HG02623 (cell line): ENCODE results near the gene CCR7.
"Not testable (repeated sequence)": the region's sequence is repeated elsewhere in the genome, so short reads cannot be mapped to it uniquely, and the experiment has no call there.

Experiments
- ATAC-seq: cut with Tn5 transposase; IDR thresholded peaks from one replicate; pipeline ENCODE4 v1.9.1; 2021; ENCODE audit warnings: moderate library complexity; ENCODE audit not compliant: unreplicated experiment

Gene CCR7

GRCh38 chr17:40551879-40552768 is 13.1 kb downstream of the CCR7 start:
- ATAC-seq: no peak

- no peak for ATAC-seq
These were observed 14.0 kb downstream of the CCR7 start for GRCh38 chr17:40551091-40551878.

DNA sequence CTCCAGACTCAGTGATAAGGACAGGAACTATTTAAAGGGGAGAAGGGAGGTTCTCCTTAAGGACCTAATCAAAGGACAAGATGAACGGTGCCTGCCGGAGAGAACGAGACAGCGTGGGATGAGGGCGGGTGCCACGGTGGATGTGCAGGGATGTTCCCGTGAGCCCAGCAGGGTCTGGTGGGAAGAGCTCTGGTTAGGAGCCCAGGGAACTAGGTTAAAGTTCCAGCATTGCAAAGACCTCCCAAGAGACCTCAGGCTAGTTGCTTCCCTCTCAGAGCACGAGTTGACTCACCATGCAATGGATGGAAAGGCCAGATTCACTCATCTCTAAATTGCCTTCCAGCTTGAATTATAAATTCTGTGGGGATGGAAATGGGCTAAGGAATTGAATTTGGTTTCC is 14.7 kb downstream of the CCR7 start:
- ATAC-seq: no peak

- no peak for ATAC-seq
These were observed 16.1 kb downstream of the CCR7 start for GRCh38 chr17:40548982-40549685.

DNA sequence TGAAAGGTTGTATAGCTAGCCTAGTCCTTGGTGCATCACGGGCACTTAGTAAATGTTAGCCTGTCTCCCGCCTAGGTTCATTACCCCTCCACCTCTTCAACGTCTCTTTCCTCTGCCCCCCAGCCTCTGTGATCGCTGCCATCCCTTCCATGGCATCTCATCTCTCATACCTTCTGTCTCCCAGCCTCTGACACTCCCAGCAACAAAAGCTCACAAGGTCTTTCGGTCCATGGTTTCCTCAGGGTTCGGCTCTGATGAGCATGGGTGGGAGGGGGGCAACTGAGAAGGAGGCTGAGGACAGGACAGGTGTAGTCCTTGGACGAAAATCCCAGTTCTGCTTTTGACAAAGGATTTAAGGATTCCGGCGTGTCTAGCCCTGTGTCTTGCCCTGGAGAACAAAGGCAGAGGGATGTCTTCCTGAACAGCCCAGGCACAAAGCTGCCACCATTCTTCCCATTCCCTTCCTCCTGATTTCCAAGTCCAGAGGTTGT is 16.7 kb downstream of the CCR7 start:
- no peak for ATAC-seq

DNA sequence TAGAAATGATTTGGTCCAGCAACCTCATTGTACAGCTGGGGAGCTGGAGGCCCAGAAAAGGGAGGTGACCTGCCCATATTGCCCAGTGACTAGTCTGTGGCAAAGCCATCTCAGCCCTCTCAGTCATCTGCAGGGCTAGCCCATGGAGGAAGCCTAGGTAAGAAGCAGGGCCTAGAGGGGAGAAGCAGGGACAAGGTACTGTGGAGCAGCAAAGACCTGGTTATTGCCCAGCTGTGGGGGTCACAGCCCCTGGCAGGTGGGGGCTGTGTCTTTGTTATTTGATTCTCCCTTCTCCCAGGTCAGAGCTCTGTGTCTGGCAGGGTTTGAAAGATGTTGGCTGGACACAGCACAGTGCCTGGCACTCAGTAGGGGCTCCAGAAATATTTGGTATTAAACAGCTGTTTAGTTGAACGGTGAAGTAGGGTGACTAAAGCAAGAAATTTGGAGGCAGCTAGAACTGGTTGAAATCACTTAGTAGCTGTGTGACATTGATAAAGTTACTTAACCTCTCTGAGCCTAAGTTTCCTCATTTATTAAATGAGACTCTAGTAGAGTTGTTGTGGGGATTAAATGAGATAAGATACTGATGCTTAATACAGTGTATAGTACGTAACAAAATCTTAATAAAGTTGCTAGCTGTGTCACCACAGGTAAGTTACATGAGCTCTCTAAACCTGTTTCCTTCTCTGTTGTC is 17.3 kb downstream of the CCR7 start:
- ATAC-seq: no peak

DNA sequence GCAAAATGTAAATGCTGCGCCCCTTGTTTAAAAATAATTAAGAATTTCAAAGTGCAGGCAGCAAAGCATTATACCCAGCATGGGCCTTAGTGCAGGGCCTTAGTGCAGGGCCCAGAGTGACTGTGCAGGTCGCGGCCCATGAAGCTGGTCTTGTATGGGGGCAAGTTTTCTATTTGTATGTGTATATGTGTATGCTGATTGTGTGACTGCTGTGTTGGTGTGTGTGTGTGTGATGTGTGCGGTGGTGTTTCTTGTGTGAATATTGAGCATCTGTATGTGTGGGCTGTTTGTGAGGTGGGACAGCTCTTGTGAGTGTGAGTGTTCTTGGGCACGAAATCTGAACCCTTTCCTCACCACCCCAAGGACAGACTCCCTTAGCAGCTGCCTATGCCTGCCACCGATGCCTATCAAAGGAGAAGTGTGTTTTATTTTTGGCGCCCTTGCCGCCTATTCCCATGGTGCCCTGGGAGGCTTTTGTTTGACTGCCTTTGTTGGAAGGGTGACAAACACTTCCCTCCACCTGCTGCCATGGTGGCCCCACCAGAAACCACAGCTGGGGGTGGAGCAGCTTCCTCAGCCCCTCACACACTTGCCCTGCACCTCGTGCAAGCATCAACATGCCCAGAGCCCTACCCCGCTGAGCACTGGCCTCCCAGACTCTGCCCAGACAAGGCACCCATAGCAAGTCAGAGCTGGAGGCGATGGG is 18.0 kb downstream of the CCR7 start:
- ATAC-seq: no peak

- not testable (repeated sequence) for ATAC-seq
These were observed 18.8 kb downstream of the CCR7 start for GRCh38 chr17:40546497-40546896.

GRCh38 chr17:40545660-40546059 is 19.6 kb downstream of the CCR7 start:
- ATAC-seq: no peak

- ATAC-seq: no peak
These were observed 22.5 kb downstream of the CCR7 start for GRCh38 chr17:40542558-40543411.

DNA sequence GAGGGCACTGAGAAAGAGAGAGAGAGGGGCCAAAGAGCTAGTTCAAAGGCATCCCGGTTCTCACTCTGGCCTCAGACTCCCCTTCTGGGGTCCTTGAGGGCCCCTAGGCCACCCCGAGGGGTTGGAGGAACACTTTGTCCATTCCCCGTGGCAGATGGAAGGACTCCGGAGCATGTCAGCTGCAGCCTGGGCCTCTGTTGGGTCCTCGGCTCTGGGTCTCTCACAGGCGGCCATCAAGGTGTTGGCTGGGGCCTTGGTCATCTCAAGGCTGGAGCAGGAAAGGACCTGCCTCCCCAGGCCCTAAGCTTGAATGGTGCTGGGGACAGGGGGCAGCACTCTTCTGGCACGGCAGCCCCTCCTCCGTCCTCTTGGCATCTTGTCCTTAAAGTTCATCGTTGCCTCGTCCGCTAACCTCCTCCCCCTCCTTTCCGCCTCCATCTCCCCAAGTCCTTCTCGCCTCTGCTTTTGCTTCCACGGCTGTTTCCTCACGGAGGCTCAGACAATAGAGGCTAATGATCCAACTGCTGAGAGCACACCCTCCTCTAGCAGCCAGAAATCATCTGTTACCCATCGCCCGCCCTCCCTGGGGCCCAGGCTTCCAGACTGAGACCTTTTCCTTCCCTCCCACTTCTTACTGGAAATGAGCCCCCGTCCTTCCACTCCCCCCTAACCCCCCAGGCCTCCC is 23.3 kb downstream of the CCR7 start:
- no peak for ATAC-seq

- no peak for ATAC-seq
These were observed 24.0 kb downstream of the CCR7 start for GRCh38 chr17:40541060-40541872.

GRCh38 chr17:40540448-40540847 is 24.8 kb downstream of the CCR7 start:
- ATAC-seq: no peak

GRCh38 chr17:40539711-40540411 is 25.4 kb downstream of the CCR7 start:
- ATAC-seq: no peak

- ATAC-seq: no peak
These were observed 26.2 kb downstream of the CCR7 start for GRCh38 chr17:40538936-40539705.
